Neural cell (in vitro differentiated cells): ENCODE results near the gene SERTAD2.

Source experiments
- CTCF ChIP-seq: fragments of 450-650 bp; IDR thresholded peaks from 2 replicates; pipeline ENCODE4 v1.5.1; 2014; ENCODE audit warnings: antibody characterized with exemption, mild to moderate bottlenecking, moderate library complexity; ENCODE audit not compliant: poor library complexity, severe bottlenecking
- EZH2 ChIP-seq: fragments of 200-600, 300-800 bp; shearing (Covaris generic), sonication (generic); IDR thresholded peaks from 2 replicates; pipeline ENCODE4 v1.6.1; 2014; ENCODE audit warnings: antibody characterized with exemption, low read length, borderline replicate concordance, mild to moderate bottlenecking; ENCODE audit not compliant: insufficient read depth, poor library complexity, severe bottlenecking
- POLR2AphosphoS5 ChIP-seq: IDR thresholded peaks from 2 replicates; pipeline ENCODE4 v1.6.1; 2012
- RAD21 ChIP-seq: fragments of 450-650 bp; conservative IDR thresholded peaks from 2 replicates; pipeline ENCODE4 v1.6.1; 2014; ENCODE audit warnings: antibody characterized with exemption, mild to moderate bottlenecking, moderate library complexity
- SMC3 ChIP-seq: fragments of 450-650 bp; conservative IDR thresholded peaks from 2 replicates; pipeline ENCODE4 v1.6.1; 2014; ENCODE audit warnings: antibody characterized with exemption, mild to moderate bottlenecking, moderate library complexity; ENCODE audit not compliant: poor library complexity
- TAF1 ChIP-seq: IDR thresholded peaks from 2 replicates; pipeline ENCODE4 v1.6.1; 2012; ENCODE audit warnings: low read depth

DNA sequence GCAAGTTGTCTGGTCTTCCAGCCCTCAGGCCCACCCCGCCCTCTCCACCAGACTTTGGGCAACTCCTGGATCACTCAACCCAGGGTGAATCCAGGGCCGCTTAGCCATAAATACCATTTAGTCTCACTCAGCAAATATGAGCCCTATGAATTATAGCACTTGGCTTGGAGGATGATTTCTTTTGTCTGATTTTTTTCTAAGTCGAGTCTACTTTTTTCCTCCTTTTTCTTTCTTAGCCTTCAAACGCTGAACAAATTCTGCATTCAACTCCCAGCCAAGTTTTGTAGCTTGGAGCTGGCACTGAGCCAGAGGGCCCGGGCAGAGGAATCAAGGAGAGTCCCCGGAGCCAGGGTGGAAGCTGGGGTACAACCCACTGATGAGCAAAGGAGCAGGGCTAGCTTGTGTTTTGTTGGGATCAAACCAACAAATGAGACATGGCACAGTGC is 48.7 kb downstream of the SERTAD2 start:
- TF ChIP-seq RAD21 (no peak), TAF1 (no peak), CTCF (no peak), EZH2 (no peak), POLR2AphosphoS5 (no peak), SMC3 (no peak)
